Effector memory CD8-positive, alpha-beta T cell (primary cell): ENCODE results near the gene GPR142.

ENCODE experiments used
- ATAC-seq: fragments of 150-1000 bp; cut with Tn5 transposase; replicated peaks from 2 replicates; pipeline ENCODE4 v1.10.0; 2021; ENCODE audit warnings: mild to moderate bottlenecking, moderate library complexity
- DNase-seq, 3 experiments: peaks; one replicate each; pipeline ENCODE4 v3.0.0; 2021
- H3K27ac Mint-ChIP-seq, 2 donors: one replicate each; pipeline ENCODE4 v1.8.0; 2022; ENCODE audit warnings: mild to moderate bottlenecking in 2 of 2, mixed read lengths in 2 of 2, moderate library complexity in 2 of 2
- H3K27me3 Mint-ChIP-seq, 2 donors: one replicate each; pipeline ENCODE4 v1.8.0; 2022; ENCODE audit warnings: mixed read lengths in 2 of 2
- H3K36me3 Mint-ChIP-seq: one replicate; pipeline ENCODE4 v1.8.0; 2022; ENCODE audit warnings: mild to moderate bottlenecking, moderate library complexity, mixed read lengths; ENCODE audit not compliant: insufficient read depth
- H3K4me1 Mint-ChIP-seq, 2 donors: one replicate each; pipeline ENCODE4 v1.8.0; 2022; ENCODE audit warnings: low read depth in 2 of 2, mixed read lengths in 2 of 2
- H3K4me3 Mint-ChIP-seq, 2 donors: one replicate each; pipeline ENCODE4 v1.8.0; 2022; ENCODE audit warnings: mild to moderate bottlenecking in 2 of 2, mixed read lengths in 2 of 2, moderate library complexity in 2 of 2
- H3K9me3 Mint-ChIP-seq, 2 donors: one replicate each; pipeline ENCODE4 v1.8.0; 2022; ENCODE audit warnings: mixed read lengths in 2 of 2

GPR142 gene

GRCh38 chr17:74383141-74383540 is 15.8 kb downstream of the GPR142 start:
- no peak for ATAC-seq
- no peak for DNase-seq
- Mint-ChIP-seq H3K36me3 (peaks cover 2% of the 10 kb centered on the region), H3K27ac (peak overlapping the region in 1 of 2 donors; percentile 6), H3K4me1 (peaks cover 6 to 19% of the 10 kb centered on the region in 2 donors), H3K4me3 (no peak overlapping the region), H3K9me3 (no peaks in the 10 kb centered on the region), H3K27me3 (no peaks in the 10 kb centered on the region)

GRCh38 chr17:74385201-74385600 is 17.9 kb downstream of the GPR142 start:
- Mint-ChIP-seq H3K27me3 (peaks cover 0 to 6% of the 10 kb centered on the region in 2 donors), H3K36me3 (peaks cover 2% of the 10 kb centered on the region), H3K27ac (no peak overlapping the region), H3K4me3 (no peak overlapping the region), H3K4me1 (peaks cover 4 to 7% of the 10 kb centered on the region in 2 donors), H3K9me3 (no peaks in the 10 kb centered on the region)
- ATAC-seq (no peak), DNase-seq (no peak)

- H3K9me3 Mint-ChIP-seq = no peaks in the 10 kb centered on the region
- ATAC-seq (no peak), DNase-seq (no peak)
These were observed 19.1 kb downstream of the GPR142 start for GRCh38 chr17:74386386-74386785.

GRCh38 chr17:74387365-74388218 is 20.3 kb downstream of the GPR142 start:
- no peaks in the 10 kb centered on the region for H3K9me3 Mint-ChIP-seq
- H3K27me3 Mint-ChIP-seq = peaks cover 0 to 8% of the 10 kb centered on the region in 2 donors
- no peak overlapping the region for H3K4me3 Mint-ChIP-seq
- H3K27ac Mint-ChIP-seq = no peak overlapping the region
- no peak for ATAC-seq
- no peak for DNase-seq
- H3K36me3 Mint-ChIP-seq = no peaks in the 10 kb centered on the region
- peaks cover 0 to 2% of the 10 kb centered on the region in 2 donors for H3K4me1 Mint-ChIP-seq

More at GRCh38 chr17:74386386-74386785, 19.1 kb downstream of the GPR142 start:
- Mint-ChIP-seq H3K36me3 (peaks cover 2% of the 10 kb centered on the region), H3K4me3 (no peak overlapping the region), H3K4me1 (no peaks in the 10 kb centered on the region), H3K27me3 (peaks cover 0 to 8% of the 10 kb centered on the region in 2 donors), H3K27ac (no peak overlapping the region)

- Mint-ChIP-seq H3K4me1 (peaks cover 0 to 2% of the 10 kb centered on the region in 2 donors), H3K27ac (no peak overlapping the region), H3K36me3 (no peaks in the 10 kb centered on the region), H3K4me3 (no peak overlapping the region), H3K9me3 (no peaks in the 10 kb centered on the region), H3K27me3 (peaks cover 0 to 8% of the 10 kb centered on the region in 2 donors)
- DNase-seq (no peak), ATAC-seq (no peak)
These were observed 21.9 kb downstream of the GPR142 start for GRCh38 chr17:74389084-74389753.

- no peak overlapping the region for H3K4me3 Mint-ChIP-seq
- no peaks in the 10 kb centered on the region for H3K36me3 Mint-ChIP-seq
- no peaks in the 10 kb centered on the region for H3K9me3 Mint-ChIP-seq
- H3K4me1 Mint-ChIP-seq = peaks cover 0 to 2% of the 10 kb centered on the region in 2 donors
- ATAC-seq = no peak
- peaks cover 2 to 8% of the 10 kb centered on the region in 2 donors for H3K27me3 Mint-ChIP-seq
- DNase-seq = no peak
- peak overlapping the region in 1 of 2 donors; percentile 88 for H3K27ac Mint-ChIP-seq
These were observed 22.8 kb downstream of the GPR142 start for GRCh38 chr17:74389937-74390679.

- H3K4me1 Mint-ChIP-seq = peaks cover 0 to 2% of the 10 kb centered on the region in 2 donors
- ATAC-seq (no peak), DNase-seq (no peak)
- no peaks in the 10 kb centered on the region for H3K36me3 Mint-ChIP-seq
- H3K4me3 Mint-ChIP-seq = no peak overlapping the region
- no peaks in the 10 kb centered on the region for H3K9me3 Mint-ChIP-seq
- H3K27ac Mint-ChIP-seq = no peak overlapping the region
- peaks cover 10 to 14% of the 10 kb centered on the region in 2 donors for H3K27me3 Mint-ChIP-seq
These were observed 23.7 kb downstream of the GPR142 start for GRCh38 chr17:74390680-74391653.

GRCh38 chr17:74391771-74392170 is 24.5 kb downstream of the GPR142 start:
- ATAC-seq (no peak), DNase-seq (no peak)
- peaks cover 10 to 14% of the 10 kb centered on the region in 2 donors for H3K27me3 Mint-ChIP-seq
- H3K4me1 Mint-ChIP-seq = peaks cover 0 to 2% of the 10 kb centered on the region in 2 donors
- no peaks in the 10 kb centered on the region for H3K36me3 Mint-ChIP-seq
- H3K27ac Mint-ChIP-seq = no peak overlapping the region
- H3K9me3 Mint-ChIP-seq = no peaks in the 10 kb centered on the region
- no peak overlapping the region for H3K4me3 Mint-ChIP-seq

- ATAC-seq = no peak
- no peak overlapping the region for H3K27ac Mint-ChIP-seq
- peaks cover 10 to 14% of the 10 kb centered on the region in 2 donors for H3K27me3 Mint-ChIP-seq
- DNase-seq = no peak
- no peaks in the 10 kb centered on the region for H3K36me3 Mint-ChIP-seq
- H3K4me1 Mint-ChIP-seq = peaks cover 0 to 2% of the 10 kb centered on the region in 2 donors
- H3K9me3 Mint-ChIP-seq = no peaks in the 10 kb centered on the region
- H3K4me3 Mint-ChIP-seq = no peak overlapping the region
These were observed 25.5 kb downstream of the GPR142 start for GRCh38 chr17:74392848-74393247.

- Mint-ChIP-seq H3K27ac (no peak overlapping the region), H3K4me1 (peaks cover 0 to 2% of the 10 kb centered on the region in 2 donors), H3K36me3 (no peaks in the 10 kb centered on the region), H3K4me3 (no peak overlapping the region), H3K27me3 (peaks cover 10 to 14% of the 10 kb centered on the region in 2 donors), H3K9me3 (no peaks in the 10 kb centered on the region)
- no peak for DNase-seq
- no peak for ATAC-seq
These were observed 26.1 kb downstream of the GPR142 start for GRCh38 chr17:74393346-74393942.

- Mint-ChIP-seq H3K9me3 (no peaks in the 10 kb centered on the region), H3K27ac (no peak overlapping the region), H3K4me3 (no peak overlapping the region), H3K27me3 (peaks cover 10 to 14% of the 10 kb centered on the region in 2 donors), H3K4me1 (peaks cover 0 to 2% of the 10 kb centered on the region in 2 donors), H3K36me3 (no peaks in the 10 kb centered on the region)
- no peak for ATAC-seq
- no peak for DNase-seq
These were observed 27.1 kb downstream of the GPR142 start for GRCh38 chr17:74394275-74394950.

- peaks cover 10% of the 10 kb centered on the region in 2 donors for H3K27me3 Mint-ChIP-seq
- no peak overlapping the region for H3K4me3 Mint-ChIP-seq
- no peaks in the 10 kb centered on the region for H3K36me3 Mint-ChIP-seq
- no peaks in the 10 kb centered on the region for H3K9me3 Mint-ChIP-seq
- no peak overlapping the region for H3K27ac Mint-ChIP-seq
- ATAC-seq (no peak), DNase-seq (no peak)
- peaks cover 0 to 2% of the 10 kb centered on the region in 2 donors for H3K4me1 Mint-ChIP-seq
These were observed 27.7 kb downstream of the GPR142 start for GRCh38 chr17:74394977-74395376.
